HEK293T (cell line): Measurements from ENCODE around the gene MTAP.

Experiments used
- CTCF ChIA-PET: fragments of 350-600 bp; formaldehyde crosslinking; extraction: SDS; loops from one replicate; lab custom pipeline; 2021; ENCODE audit warnings: antibody characterized with exemption, inconsistent platforms; lab: Yijun Ruan, JAX
- POLR2A ChIA-PET: fragments of 350-600 bp; formaldehyde crosslinking; extraction: SDS; loops from one replicate; lab custom pipeline; 2020; ENCODE audit warnings: antibody characterized with exemption, inconsistent platforms; lab: Yijun Ruan, JAX
- DNase-seq: peaks from one replicate; pipeline ENCODE4 v3.0.0; 2012; ENCODE audit warnings: mixed read lengths; ENCODE audit errors: extremely low spot score
- ARNT ChIP-seq: fragments of 450-650 bp; IDR thresholded peaks from 2 replicates; pipeline ENCODE4 v1.6.1; 2017; ENCODE audit warnings: mild to moderate bottlenecking
- BHLHE40 ChIP-seq: fragments of 450-650 bp; IDR thresholded peaks from 2 replicates; pipeline ENCODE4 v1.6.1; 2016; ENCODE audit warnings: mild to moderate bottlenecking, moderate library complexity, borderline replicate concordance
- CTBP1 ChIP-seq: fragments of 450-650 bp; IDR thresholded peaks from 2 replicates; pipeline ENCODE4 v1.6.1; 2016; ENCODE audit warnings: borderline replicate concordance
- ELF4 ChIP-seq: fragments of 450-650 bp; IDR thresholded peaks from 2 replicates; pipeline ENCODE4 v1.6.1; 2017; ENCODE audit warnings: antibody characterized with exemption
- FOXA1 ChIP-seq: fragments of 450-650 bp; IDR thresholded peaks from 2 replicates; pipeline ENCODE4 v1.6.1; 2016; ENCODE audit warnings: mild to moderate bottlenecking
- FOXK2 ChIP-seq: fragments of 450-650 bp; IDR thresholded peaks from 2 replicates; pipeline ENCODE4 v1.6.1; 2016; ENCODE audit warnings: mild to moderate bottlenecking
- FOXM1 ChIP-seq: fragments of 450-650 bp; IDR thresholded peaks from 2 replicates; pipeline ENCODE4 v1.6.1; 2017; ENCODE audit warnings: mild to moderate bottlenecking, borderline replicate concordance
- HDGF ChIP-seq: fragments of 450-650 bp; IDR thresholded peaks from 2 replicates; pipeline ENCODE4 v1.6.1; 2017; ENCODE audit warnings: antibody characterized with exemption, borderline replicate concordance
- L3MBTL2 ChIP-seq: fragments of 450-650 bp; conservative IDR thresholded peaks from 2 replicates; pipeline ENCODE4 v1.6.1; 2016; ENCODE audit warnings: mild to moderate bottlenecking
- LEF1 ChIP-seq: fragments of 450-650 bp; IDR thresholded peaks from 2 replicates; pipeline ENCODE4 v1.6.1; 2017; ENCODE audit warnings: mild to moderate bottlenecking, borderline replicate concordance
- NFRKB ChIP-seq: fragments of 450-650 bp; IDR thresholded peaks from 2 replicates; pipeline ENCODE4 v1.6.1; 2016; ENCODE audit warnings: mild to moderate bottlenecking, moderate library complexity
- PKNOX1 ChIP-seq: fragments of 450-650 bp; IDR thresholded peaks from 2 replicates; pipeline ENCODE4 v1.6.1; 2016
- SP1 ChIP-seq: fragments of 450-650 bp; IDR thresholded peaks from 2 replicates; pipeline ENCODE4 v1.6.1; 2017
- SUZ12 ChIP-seq: fragments of 450-650 bp; IDR thresholded peaks from 2 replicates; pipeline ENCODE4 v1.6.1; 2016; ENCODE audit warnings: mild to moderate bottlenecking
- TARDBP ChIP-seq: fragments of 450-650 bp; IDR thresholded peaks from 2 replicates; pipeline ENCODE4 v1.6.1; 2016
- ZNF384 ChIP-seq: fragments of 450-650 bp; IDR thresholded peaks from 2 replicates; pipeline ENCODE4 v1.6.1; 2016

Gene MTAP

GRCh38 chr9:21854594-21854993 lies 52.2 kb downstream of the MTAP start:
- POLR2A ChIA-PET = no interaction called here
- DNase-seq = no peak

GRCh38 chr9:21856301-21857094 lies 54.1 kb downstream of the MTAP start:
- no peak for DNase-seq
- CTCF ChIA-PET = no interaction called here
- POLR2A ChIA-PET = no interaction called here
- TF ChIP-seq SUZ12 (no peak), L3MBTL2 (no peak), FOXK2 (no peak), CTBP1 (no peak), LEF1 (no peak), TARDBP (no peak), FOXA1 (no peak), ARNT (no peak), FOXM1 (no peak), ELF4 (no peak), BHLHE40 (no peak), PKNOX1 (no peak), HDGF (no peak), ZNF384 (no peak), NFRKB (no peak)

More at GRCh38 chr9:21854594-21854993, 52.2 kb downstream of the MTAP start:
- CTCF ChIA-PET = no interaction called here
- TF ChIP-seq CTBP1 = no peak
- TF ChIP-seq FOXA1 = no peak
- TF ChIP-seq SP1 = no peak
- TF ChIP-seq ZNF384 = no peak
- TF ChIP-seq BHLHE40 = no peak
- no peak for TF ChIP-seq FOXM1
- no peak for TF ChIP-seq LEF1
- TF ChIP-seq SUZ12 = no peak
- TF ChIP-seq TARDBP = no peak
- TF ChIP-seq PKNOX1 = no peak
- TF ChIP-seq FOXK2 = no peak
- no peak for TF ChIP-seq ELF4

- ChIA-PET CTCF (interaction anchor here (0.7 kb wide), 1 partner anchor 15 kb away, joined by 3 read pairs; no protein-coding TSS in a partner anchor), POLR2A (no interaction called here)
- TF ChIP-seq BHLHE40 (no peak), L3MBTL2 (no peak), FOXK2 (no peak), ARNT (no peak), LEF1 (no peak), FOXA1 (no peak), HDGF (no peak), CTBP1 (no peak), TARDBP (no peak), PKNOX1 (no peak), ELF4 (no peak), SP1 (no peak), SUZ12 (no peak), FOXM1 (no peak), ZNF384 (no peak), NFRKB (no peak)
- no peak for DNase-seq
Observed at GRCh38 chr9:21862871-21863270, 60.4 kb downstream of the MTAP start.

GRCh38 chr9:21864505-21864904 lies 62.1 kb downstream of the MTAP start:
- CTCF ChIA-PET = no interaction called here
- DNase-seq = no peak
- POLR2A ChIA-PET = no interaction called here
- TF ChIP-seq L3MBTL2 = no peak
- TF ChIP-seq PKNOX1 = no peak
- no peak for TF ChIP-seq HDGF
- TF ChIP-seq TARDBP = no peak
- TF ChIP-seq ZNF384 = no peak
- no peak for TF ChIP-seq CTBP1
- no peak for TF ChIP-seq SP1
- no peak for TF ChIP-seq LEF1
- no peak for TF ChIP-seq BHLHE40

- CTCF ChIA-PET = no interaction called here
- TF ChIP-seq SP1 (no peak), BHLHE40 (no peak), FOXA1 (no peak), TARDBP (no peak), CTBP1 (no peak), L3MBTL2 (no peak), ELF4 (no peak), HDGF (no peak), LEF1 (no peak), ARNT (no peak), FOXM1 (no peak), ZNF384 (no peak), NFRKB (no peak), FOXK2 (no peak), SUZ12 (no peak)
- POLR2A ChIA-PET = no interaction called here
- DNase-seq = no peak
Observed at GRCh38 chr9:21866302-21866701, 63.9 kb downstream of the MTAP start.
